Mucosa of descending colon (tissue), 3 donors: ENCODE results near the gene STAT4. TPM values are rescaled to one million over a fixed set of nuclear protein-coding genes. Genes with fewer than 3 reads are reported as not detected.
A peak's percentile ranks its signal among the peaks of the same experiment; 100 is the strongest.

ENCODE experiments used
- ATAC-seq: fragments of 200-7000 bp; cut with Tn5 transposase; one replicate; pipeline ENCODE4 v1.9.1; 2020; ENCODE audit warnings: mild to moderate bottlenecking, moderate library complexity
- DNase-seq, 3 donors: peaks; one replicate each; pipeline ENCODE4 v3.0.0-alpha.2; 2020
- H3K36me3 ChIP-seq: fragments of 200-600 bp; one replicate; pipeline ENCODE4 v1.8.0; 2021; ENCODE audit warnings: low read depth, mild to moderate bottlenecking
- H3K4me1 ChIP-seq: fragments of 200-600 bp; one replicate; pipeline ENCODE4 v1.8.0; 2021; ENCODE audit warnings: low read depth, mild to moderate bottlenecking
- H3K4me3 ChIP-seq: fragments of 200-600 bp; one replicate; pipeline ENCODE4 v1.8.0; 2021; ENCODE audit warnings: mild to moderate bottlenecking
- H3K9me3 ChIP-seq: fragments of 200-600 bp; one replicate; pipeline ENCODE4 v1.8.0; 2021; ENCODE audit warnings: mild to moderate bottlenecking
- CTCF ChIP-seq: fragments of 200-600 bp; IDR thresholded peaks from one replicate; pipeline ENCODE4 v1.8.0; 2022; ENCODE audit warnings: antibody characterized with exemption, mild to moderate bottlenecking
- intact Hi-C, 2 donors: fragments of 100-400 bp; cut with DNase I in 1 of 2; cut with micrococcal nuclease in 1 of 2; formaldehyde crosslinking; loops; one replicate each; pipeline versions ENCODE4 v1.11.0 to v1.11.1; 2022; cut with DNase I, micrococcal nuclease
- total RNA-seq, 3 donors: library from RNA; stranded (reverse); fragmentation: NEBNext Ultra II Directional in 2 of 3; extraction: Animal tissue kit (Norgen Biotek cat#: 25700) in 2 of 3; gene quantifications; one replicate each; pipeline versions ENCODE4 v1.2.1 to v1.2.4, GENCODE V29; 2021 to 2023
- donor health status: DM: no; HTN: no; CAD: no; lungs with moderate emphysema.
- donor health status: DM: no; HTN: no; CAD: no.
- donor health status: DM: no; HTN: yes; CAD: no.

The STAT4 gene
- total RNA-seq, 3 donors from 2014 or later: 2.7 to 4.0 (median 3.6) TPM

GRCh38 chr2:190980630-190981209 is 170.1 kb downstream of the STAT4 start:
- intact Hi-C loops: no loop called here
- no peak for DNase-seq
- Histone ChIP-seq H3K4me3 (no peak overlapping the region), H3K4me1 (no peaks in the 10 kb centered on the region), H3K9me3 (no peaks in the 10 kb centered on the region), H3K36me3 (peaks cover 13% of the 10 kb centered on the region)
- no peak for ATAC-seq
- no peak for TF ChIP-seq CTCF

GRCh38 chr2:190979906-190980629 is 170.7 kb downstream of the STAT4 start:
- DNase-seq (peak; percentile 30 to 58 (median 50)), ATAC-seq (peak; percentile 86)
- Histone ChIP-seq H3K36me3 (peaks cover 12% of the 10 kb centered on the region), H3K4me3 (no peak overlapping the region), H3K4me1 (no peaks in the 10 kb centered on the region), H3K9me3 (no peaks in the 10 kb centered on the region)
- intact Hi-C loops: no loop called here
- TF ChIP-seq CTCF: no peak

Other genes with a start within 250 kb of the STAT4 start
- gene STAT1, start 136.8 kb downstream of the STAT4 start, total RNA-seq: 10 to 100 TPM; 56.5 to 78.6 (median 74.8) TPM
- gene MYO1B, start 94.4 kb upstream of the STAT4 start, total RNA-seq: 10 to 100 TPM; 35.1 to 64.8 (median 54.6) TPM